ENCODE measurements around the gene FAH.

DNA sequence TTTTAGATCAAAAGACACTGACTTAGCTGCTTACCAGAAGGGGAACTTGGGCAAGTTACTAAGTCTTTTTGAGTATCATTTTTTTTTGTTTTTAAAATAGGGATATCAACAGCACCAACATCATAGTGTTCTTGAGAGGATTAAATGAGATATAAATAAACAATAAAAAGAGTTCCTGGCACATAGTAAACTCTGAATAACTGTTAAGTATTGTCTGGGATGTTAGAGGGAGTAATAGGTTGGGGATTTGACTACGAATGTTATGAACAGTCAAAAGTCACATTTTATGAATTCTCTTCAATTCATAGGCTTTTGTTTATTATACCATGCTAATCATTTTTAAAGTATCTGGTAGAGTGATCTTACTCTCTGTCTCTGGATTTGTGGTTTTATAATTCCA, 37.8 kb upstream of the FAH start:
- TF ChIP-seq, protein P1, sequence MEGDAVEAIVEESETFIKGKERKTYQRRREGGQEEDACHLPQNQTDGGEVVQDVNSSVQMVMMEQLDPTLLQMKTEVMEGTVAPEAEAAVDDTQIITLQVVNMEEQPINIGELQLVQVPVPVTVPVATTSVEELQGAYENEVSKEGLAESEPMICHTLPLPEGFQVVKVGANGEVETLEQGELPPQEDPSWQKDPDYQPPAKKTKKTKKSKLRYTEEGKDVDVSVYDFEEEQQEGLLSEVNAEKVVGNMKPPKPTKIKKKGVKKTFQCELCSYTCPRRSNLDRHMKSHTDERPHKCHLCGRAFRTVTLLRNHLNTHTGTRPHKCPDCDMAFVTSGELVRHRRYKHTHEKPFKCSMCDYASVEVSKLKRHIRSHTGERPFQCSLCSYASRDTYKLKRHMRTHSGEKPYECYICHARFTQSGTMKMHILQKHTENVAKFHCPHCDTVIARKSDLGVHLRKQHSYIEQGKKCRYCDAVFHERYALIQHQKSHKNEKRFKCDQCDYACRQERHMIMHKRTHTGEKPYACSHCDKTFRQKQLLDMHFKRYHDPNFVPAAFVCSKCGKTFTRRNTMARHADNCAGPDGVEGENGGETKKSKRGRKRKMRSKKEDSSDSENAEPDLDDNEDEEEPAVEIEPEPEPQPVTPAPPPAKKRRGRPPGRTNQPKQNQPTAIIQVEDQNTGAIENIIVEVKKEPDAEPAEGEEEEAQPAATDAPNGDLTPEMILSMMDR (conservative IDR thresholded peaks at IDR 0.05; ENCODE audit: low read length), result no peak
- TF ChIP-seq EZH2phosphoT487 (IDR thresholded peaks at IDR 0.05; ENCODE audit: borderline replicate concordance), result no peak
